NCI-H69 (cell line): ENCODE data around the gene RGL2.
A peak's percentile ranks its signal among the peaks of the same experiment; 100 is the strongest.
"Not testable (repeated sequence)": the region's sequence is repeated elsewhere in the genome, so short reads cannot be mapped to it uniquely, and the experiment has no call there.

Source experiments
- DNase-seq: peaks from one replicate; lab custom pipeline; 2025; lab: John Stamatoyannopoulos, UW

Gene RGL2

GRCh38 chr6:33294086-33294823 lies 4.5 kb downstream of the RGL2 start:
- no peak for DNase-seq

GRCh38 chr6:33292996-33293682 lies 5.6 kb downstream of the RGL2 start:
- DNase-seq, result no peak

GRCh38 chr6:33290459-33290858 lies 8.3 kb downstream of the RGL2 start:
- DNase-seq, result no peak

- no peak for DNase-seq
These were observed 8.9 kb downstream of the RGL2 start for GRCh38 chr6:33289784-33290315.

GRCh38 chr6:33288921-33289783 lies 9.6 kb downstream of the RGL2 start, which contains the start of the genes PFDN6 and WDR46:
TSS of gene PFDN6 (plus strand) at chr6:33289601. CDS start at chr6:33289857, 256 bp downstream.
TSS of gene WDR46 (minus strand) at chr6:33289239. CDS start at chr6:33289170, 69 bp downstream.
- peak; percentile 92 for DNase-seq

GRCh38 chr6:33288141-33288920 lies 10.4 kb downstream of the RGL2 start:
- no peak for DNase-seq

GRCh38 chr6:33286946-33287914 lies 11.5 kb downstream of the RGL2 start:
- DNase-seq, result no peak

GRCh38 chr6:33285214-33285613 lies 13.5 kb downstream of the RGL2 start:
- not testable (repeated sequence) for DNase-seq

- DNase-seq, result no peak
These were observed 18.2 kb downstream of the RGL2 start for GRCh38 chr6:33280539-33280938.

- DNase-seq, result peak; percentile 57
These were observed 18.7 kb downstream of the RGL2 start for GRCh38 chr6:33279971-33280511.

GRCh38 chr6:33279257-33279695 lies 19.5 kb downstream of the RGL2 start:
- no peak for DNase-seq

- DNase-seq, result no peak
These were observed 19.9 kb downstream of the RGL2 start for GRCh38 chr6:33278810-33279209.

GRCh38 chr6:33278392-33278741 lies 20.4 kb downstream of the RGL2 start:
- DNase-seq, result no peak

- DNase-seq, result peak; percentile 30
These were observed 20.9 kb downstream of the RGL2 start for GRCh38 chr6:33277663-33278391.

- DNase-seq, result peak; percentile 90
These were observed 21.7 kb downstream of the RGL2 start, which contains the start of gene B3GALT4 for GRCh38 chr6:33276864-33277662. TSS of gene B3GALT4 (plus strand) at chr6:33277123. CDS start at chr6:33277420, 297 bp downstream.

GRCh38 chr6:33276581-33276863 lies 22.2 kb downstream of the RGL2 start:
- no peak for DNase-seq

GRCh38 chr6:33275795-33276580 lies 22.8 kb downstream of the RGL2 start:
- not testable (repeated sequence) for DNase-seq
